A549 (cell line): ENCODE data around the gene ATP13A3. TPM values are rescaled to one million over a fixed set of nuclear protein-coding genes. Genes with fewer than 3 reads are reported as not detected.

Experiments used
- ATAC-seq, 2 experiments: fragments of 200-7000 bp in 1 of 2; fragments of >200 bp in 1 of 2; cut with Nextera tagmentation in 1 of 2; cut with Tn5 transposase in 1 of 2; 3 replicates each; pipeline versions ENCODE4 v1.8.0 to v1.9.1; 2018 to 2020; ENCODE audit warnings: mild to moderate bottlenecking in 1 of 2, moderate library complexity in 1 of 2
- CTCF ChIA-PET: fragments of 300-600 bp; sonication (Branson Sonifier 250); formaldehyde crosslinking; extraction: SDS; loops from one replicate; lab custom pipeline; 2021; ENCODE audit warnings: antibody characterized with exemption, inconsistent platforms; lab: Yijun Ruan, JAX
- POLR2A ChIA-PET: fragments of 350-600 bp; formaldehyde crosslinking; extraction: SDS; loops from one replicate; lab custom pipeline; 2021; ENCODE audit warnings: antibody characterized with exemption, inconsistent platforms; lab: Yijun Ruan, JAX
- DNase-seq, 2 experiments: peaks; one replicate each; pipeline versions ENCODE4 v3.0.0 to v3.0.0-alpha.2; 2011 to 2016; ENCODE audit warnings: low read depth in 1 of 2, low spot score in 1 of 2
- FAIRE-seq: peaks from 2 replicates; lab custom pipeline; 2011; peaks lifted over from hg19 to GRCh38; lab: Jason Lieb, UNC
- H3K27ac ChIP-seq, 2 experiments: fragments of >200 bp; sonication (Bioruptor Twin); formaldehyde crosslinking; 3 replicates each; pipeline ENCODE4 v1.5.1; 2016 to 2017
- H3K4me1 ChIP-seq: fragments of >200 bp; sonication (Bioruptor Twin); formaldehyde crosslinking; 3 replicates; pipeline ENCODE4 v1.6.1; 2016
- H3K4me2 ChIP-seq: fragments of >200 bp; sonication (Bioruptor Twin); formaldehyde crosslinking; 3 replicates; pipeline ENCODE4 v1.6.1; 2016
- H3K4me3 ChIP-seq: fragments of >200 bp; sonication (Bioruptor Twin); formaldehyde crosslinking; 3 replicates; pipeline ENCODE4 v1.5.1; 2016
- H3K9me3 ChIP-seq: fragments of >200 bp; sonication (Bioruptor Twin); formaldehyde crosslinking; 3 replicates; pipeline ENCODE4 v1.6.1; 2016
- CHD4 ChIP-seq: fragments of 200-600 bp; sonication (generic); IDR thresholded peaks from 2 replicates; pipeline ENCODE4 v1.6.1; 2016; ENCODE audit warnings: antibody characterized with exemption, mild to moderate bottlenecking, borderline replicate concordance
- EHMT2 ChIP-seq: fragments of 200-600 bp; sonication (generic); IDR thresholded peaks from 2 replicates; pipeline ENCODE4 v1.6.1; 2016; ENCODE audit warnings: antibody characterized with exemption, low read depth, mild to moderate bottlenecking, moderate library complexity
- FOXS1 ChIP-seq: fragments of 250-450 bp; sonication (Bioruptor Pico); IDR thresholded peaks from 2 replicates; pipeline ENCODE4 v1.5.0; 2020; ENCODE audit warnings: mild to moderate bottlenecking, moderate library complexity
- HDAC2 ChIP-seq: fragments of 200-600 bp; sonication (generic); IDR thresholded peaks from 2 replicates; pipeline ENCODE4 v1.6.1; 2016
- JUN ChIP-seq, 2 experiments: fragments of >200 bp; sonication (Bioruptor Twin); formaldehyde crosslinking; IDR thresholded peaks; 2 replicates in 1 of 2; 3 replicates in 1 of 2; pipeline ENCODE4 v1.6.1; 2016 to 2017
- MAZ ChIP-seq: fragments of 150-350 bp; IDR thresholded peaks from 2 replicates; pipeline ENCODE4 v1.6.1; 2014; ENCODE audit warnings: antibody characterized with exemption, low read depth, low read length, borderline replicate concordance
- MYC ChIP-seq: IDR thresholded peaks from 2 replicates; pipeline ENCODE4 v1.6.1; 2012; ENCODE audit warnings: mild to moderate bottlenecking, inconsistent platforms, low read length, improper control_type of control experiment, borderline replicate concordance
- NPAS2 ChIP-seq: fragments of 250-450 bp; sonication (Bioruptor Pico); IDR thresholded peaks from 2 replicates; pipeline ENCODE4 v1.8.0; 2022; ENCODE audit warnings: mild to moderate bottlenecking, moderate library complexity, borderline replicate concordance
- POLR2A ChIP-seq: IDR thresholded peaks from 2 replicates; pipeline ENCODE4 v1.6.1; 2012; ENCODE audit warnings: mild to moderate bottlenecking, low read length
- RAD21 ChIP-seq, 2 experiments: fragments of >200 bp in 1 of 2; sonication (Bioruptor Twin) in 1 of 2; formaldehyde crosslinking in 1 of 2; IDR thresholded peaks in 1 of 2; conservative IDR thresholded peaks in 1 of 2; 2 replicates in 1 of 2; 3 replicates in 1 of 2; pipeline ENCODE4 v1.6.1; 2012 to 2018; ENCODE audit warnings: inconsistent platforms in 1 of 2
- RFX5 ChIP-seq: fragments of 450-650 bp; IDR thresholded peaks from 2 replicates; pipeline ENCODE4 v1.7.1; 2014; ENCODE audit warnings: antibody characterized with exemption, mild to moderate bottlenecking, moderate library complexity
- RNF2 ChIP-seq: fragments of 200-600 bp; sonication (generic); IDR thresholded peaks from 2 replicates; pipeline ENCODE4 v1.6.1; 2016; ENCODE audit warnings: low read depth, mild to moderate bottlenecking, antibody characterized with exemption, moderate library complexity, borderline replicate concordance
- SMC3 ChIP-seq: fragments of >200 bp; sonication (Bioruptor Twin); formaldehyde crosslinking; IDR thresholded peaks from 3 replicates; pipeline ENCODE4 v1.6.1; 2018; ENCODE audit warnings: inconsistent platforms
- SREBF2 ChIP-seq: fragments of 450-650 bp; IDR thresholded peaks from 2 replicates; pipeline ENCODE4 v1.6.1; 2014; ENCODE audit warnings: mild to moderate bottlenecking, moderate library complexity
- ZNF302 ChIP-seq: fragments of 250-450 bp; sonication (Bioruptor Pico); IDR thresholded peaks from 2 replicates; pipeline ENCODE4 v1.9.0; 2021; ENCODE audit warnings: inconsistent platforms, mild to moderate bottlenecking, moderate library complexity
- WGBS: methylation state at CpG from one replicate; pipeline ENCODE4 v1.1.6; 2017; ENCODE audit errors: missing lambda C conversion rate; 5-methylcytosine and 5-hydroxymethylcytosine counted together
- polyA plus RNA-seq, 4 experiments: library from polyadenylated mRNA; depleted of rRNA in 3 of 4; stranded (reverse); fragments of >200 nt; fragmentation: RNase III in 1 of 4; extraction: RNeasy Plus Mini Kit Qiagen cat#74134 plus additional on column Dnase treatment in 1 of 4; gene quantifications; 2 replicates in 3 of 4; 3 replicates in 1 of 4; pipeline ENCODE4 v1.2.3, GENCODE V29; 2011 to 2017
- TF ChIP-seq, protein P1 (sequence below): IDR thresholded peaks from 2 replicates; pipeline ENCODE4 v1.6.1; 2012
- TF ChIP-seq, protein P2 (sequence below): fragments of 250-450 bp; sonication (Bioruptor Pico); IDR thresholded peaks from 2 replicates; pipeline ENCODE4 v1.5.0; 2020; ENCODE audit warnings: low read depth, mild to moderate bottlenecking, moderate library complexity
- TF ChIP-seq, protein P3 (sequence below): IDR thresholded peaks from 2 replicates; pipeline ENCODE4 v1.6.1; 2012
- TF ChIP-seq, protein P4 (sequence below): fragments of >200 bp; sonication (Bioruptor Twin); formaldehyde crosslinking; IDR thresholded peaks from 3 replicates; pipeline ENCODE4 v1.6.1; 2016
- TF ChIP-seq, protein P5 (sequence below): fragments of 150-350 bp; IDR thresholded peaks from 2 replicates; pipeline ENCODE4 v1.6.1; 2014; ENCODE audit warnings: low read depth, mild to moderate bottlenecking, low read length
- TF ChIP-seq, protein P6 (sequence below): IDR thresholded peaks from 2 replicates; pipeline ENCODE4 v1.6.1; 2012; ENCODE audit warnings: low read depth, borderline replicate concordance

ATP13A3 gene
- polyA plus RNA-seq, 2 of the 4 experiments (the other 2 are of a cell fraction): 63.6 to 102 TPM

DNA sequence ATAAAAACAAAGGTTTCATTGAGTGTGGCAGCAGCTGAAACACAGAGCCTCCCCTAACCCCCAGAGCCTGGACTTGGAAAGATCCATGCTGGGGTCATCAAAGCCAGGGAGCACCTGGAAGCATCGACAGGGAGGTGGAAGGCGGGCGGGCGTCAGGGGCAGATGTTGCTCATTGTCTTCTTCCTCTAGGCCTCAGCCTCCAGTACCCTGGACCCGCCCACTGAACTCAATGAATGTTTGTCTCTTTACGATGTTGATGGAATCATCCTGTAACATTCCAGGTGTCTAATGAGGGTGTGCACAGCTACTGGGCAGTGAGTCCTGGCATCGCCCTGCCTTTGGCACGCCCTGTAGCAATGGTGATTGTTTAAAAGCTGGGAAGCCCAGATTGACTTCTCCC lies 97.5 kb downstream of the ATP13A3 start:
- POLR2A ChIA-PET: no interaction called here
- WGBS: 87% methylated on average over 8 of the region's 8 CpGs
- Histone ChIP-seq H3K4me2 (no peak overlapping the region), H3K27ac (no peak overlapping the region), H3K9me3 (peaks cover 14% of the 10 kb centered on the region; the same call in 1 of the 3 replicates), H3K4me1 (peaks cover 7% of the 10 kb centered on the region; the same call in 1 of the 3 replicates), H3K4me3 (no peak overlapping the region)
- ATAC-seq (no peak), FAIRE-seq (no peak), DNase-seq (no peak)
- CTCF ChIA-PET: interaction anchor here (0.7 to 2.5 kb wide), 2 partner anchors 9 to 45 kb away, joined by 3 to 9 read pairs; no protein-coding TSS in a partner anchor
- TF ChIP-seq FOXS1: no peak
- TF ChIP-seq EHMT2: no peak
- no peak for TF ChIP-seq JUN (IDR thresholded peaks at IDR 0.05)
- no peak for TF ChIP-seq RNF2
- no peak for TF ChIP-seq SMC3
- TF ChIP-seq, protein P1, sequence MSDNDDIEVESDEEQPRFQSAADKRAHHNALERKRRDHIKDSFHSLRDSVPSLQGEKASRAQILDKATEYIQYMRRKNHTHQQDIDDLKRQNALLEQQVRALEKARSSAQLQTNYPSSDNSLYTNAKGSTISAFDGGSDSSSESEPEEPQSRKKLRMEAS: no peak
- TF ChIP-seq, protein P2, sequence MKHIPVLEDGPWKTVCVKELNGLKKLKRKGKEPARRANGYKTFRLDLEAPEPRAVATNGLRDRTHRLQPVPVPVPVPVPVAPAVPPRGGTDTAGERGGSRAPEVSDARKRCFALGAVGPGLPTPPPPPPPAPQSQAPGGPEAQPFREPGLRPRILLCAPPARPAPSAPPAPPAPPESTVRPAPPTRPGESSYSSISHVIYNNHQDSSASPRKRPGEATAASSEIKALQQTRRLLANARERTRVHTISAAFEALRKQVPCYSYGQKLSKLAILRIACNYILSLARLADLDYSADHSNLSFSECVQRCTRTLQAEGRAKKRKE (CRISPR knock-in tag): no peak
- TF ChIP-seq, protein P3, sequence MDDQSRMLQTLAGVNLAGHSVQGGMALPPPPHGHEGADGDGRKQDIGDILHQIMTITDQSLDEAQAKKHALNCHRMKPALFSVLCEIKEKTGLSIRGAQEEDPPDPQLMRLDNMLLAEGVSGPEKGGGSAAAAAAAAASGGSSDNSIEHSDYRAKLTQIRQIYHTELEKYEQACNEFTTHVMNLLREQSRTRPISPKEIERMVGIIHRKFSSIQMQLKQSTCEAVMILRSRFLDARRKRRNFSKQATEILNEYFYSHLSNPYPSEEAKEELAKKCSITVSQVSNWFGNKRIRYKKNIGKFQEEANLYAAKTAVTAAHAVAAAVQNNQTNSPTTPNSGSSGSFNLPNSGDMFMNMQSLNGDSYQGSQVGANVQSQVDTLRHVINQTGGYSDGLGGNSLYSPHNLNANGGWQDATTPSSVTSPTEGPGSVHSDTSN: no peak
- TF ChIP-seq HDAC2: no peak
- no peak for TF ChIP-seq MYC
- TF ChIP-seq POLR2A: no peak
- no peak for TF ChIP-seq RAD21 (conservative IDR thresholded peaks at IDR 0.05 in 1 of 2, IDR thresholded peaks at IDR 0.05 in 1 of 2)
- TF ChIP-seq NPAS2 (CRISPR knock-in tag): no peak
- no peak for TF ChIP-seq CHD4

DNA sequence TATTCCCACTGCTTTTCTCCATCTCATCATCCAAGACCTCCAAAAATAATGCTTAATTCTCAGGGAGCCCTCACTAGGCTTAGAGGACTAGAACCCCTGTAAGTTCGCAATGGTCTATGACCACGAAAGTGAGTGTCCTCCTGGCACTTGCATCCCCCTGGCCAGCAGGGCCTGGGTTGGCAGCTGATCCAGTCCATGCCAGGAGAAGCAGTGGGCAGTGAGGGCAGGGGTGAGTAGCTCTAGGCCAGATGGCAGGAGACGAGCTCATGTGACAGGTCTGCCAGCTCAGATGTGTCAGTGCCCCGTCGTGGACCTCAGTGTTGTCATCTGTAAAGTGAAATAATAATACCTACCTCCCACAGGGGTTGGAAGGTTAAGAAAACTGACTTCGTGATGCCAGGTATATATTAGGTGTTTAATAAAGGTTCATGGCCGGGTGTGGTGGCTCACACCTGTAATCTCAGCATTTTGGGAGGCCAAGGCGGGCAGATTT lies 98.8 kb downstream of the ATP13A3 start:
- POLR2A ChIA-PET: no interaction called here

More for the DNA sequence above, 98.8 kb downstream of the ATP13A3 start:
- no peak for DNase-seq
- no peak for ATAC-seq
- H3K27ac ChIP-seq: no peak overlapping the region
- CTCF ChIA-PET: interaction anchor here (2.5 kb wide), 1 partner anchor 44 kb away, joined by 9 read pairs; no protein-coding TSS in a partner anchor
- no peak for FAIRE-seq
- TF ChIP-seq SMC3: no peak
- no peak for TF ChIP-seq ZNF302 (CRISPR knock-in tag)
- TF ChIP-seq, protein P4, sequence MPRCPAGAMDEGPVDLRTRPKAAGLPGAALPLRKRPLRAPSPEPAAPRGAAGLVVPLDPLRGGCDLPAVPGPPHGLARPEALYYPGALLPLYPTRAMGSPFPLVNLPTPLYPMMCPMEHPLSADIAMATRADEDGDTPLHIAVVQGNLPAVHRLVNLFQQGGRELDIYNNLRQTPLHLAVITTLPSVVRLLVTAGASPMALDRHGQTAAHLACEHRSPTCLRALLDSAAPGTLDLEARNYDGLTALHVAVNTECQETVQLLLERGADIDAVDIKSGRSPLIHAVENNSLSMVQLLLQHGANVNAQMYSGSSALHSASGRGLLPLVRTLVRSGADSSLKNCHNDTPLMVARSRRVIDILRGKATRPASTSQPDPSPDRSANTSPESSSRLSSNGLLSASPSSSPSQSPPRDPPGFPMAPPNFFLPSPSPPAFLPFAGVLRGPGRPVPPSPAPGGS: no peak
- TF ChIP-seq HDAC2: no peak
- TF ChIP-seq MAZ: no peak
- TF ChIP-seq RFX5: no peak
- TF ChIP-seq SREBF2: no peak
- TF ChIP-seq, protein P5, sequence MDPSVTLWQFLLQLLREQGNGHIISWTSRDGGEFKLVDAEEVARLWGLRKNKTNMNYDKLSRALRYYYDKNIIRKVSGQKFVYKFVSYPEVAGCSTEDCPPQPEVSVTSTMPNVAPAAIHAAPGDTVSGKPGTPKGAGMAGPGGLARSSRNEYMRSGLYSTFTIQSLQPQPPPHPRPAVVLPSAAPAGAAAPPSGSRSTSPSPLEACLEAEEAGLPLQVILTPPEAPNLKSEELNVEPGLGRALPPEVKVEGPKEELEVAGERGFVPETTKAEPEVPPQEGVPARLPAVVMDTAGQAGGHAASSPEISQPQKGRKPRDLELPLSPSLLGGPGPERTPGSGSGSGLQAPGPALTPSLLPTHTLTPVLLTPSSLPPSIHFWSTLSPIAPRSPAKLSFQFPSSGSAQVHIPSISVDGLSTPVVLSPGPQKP: no peak
- TF ChIP-seq, protein P6, sequence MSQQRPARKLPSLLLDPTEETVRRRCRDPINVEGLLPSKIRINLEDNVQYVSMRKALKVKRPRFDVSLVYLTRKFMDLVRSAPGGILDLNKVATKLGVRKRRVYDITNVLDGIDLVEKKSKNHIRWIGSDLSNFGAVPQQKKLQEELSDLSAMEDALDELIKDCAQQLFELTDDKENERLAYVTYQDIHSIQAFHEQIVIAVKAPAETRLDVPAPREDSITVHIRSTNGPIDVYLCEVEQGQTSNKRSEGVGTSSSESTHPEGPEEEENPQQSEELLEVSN: no peak
- TF ChIP-seq, all 56 proteins: peak for 0
- no peak overlapping the region for H3K4me2 ChIP-seq
- peaks cover 14% of the 10 kb centered on the region; the same call in 1 of the 3 replicates for H3K9me3 ChIP-seq
- WGBS: 84% methylated on average over 7 of the region's 8 CpGs
- H3K4me3 ChIP-seq: no peak overlapping the region
- H3K4me1 ChIP-seq: peaks cover 7% of the 10 kb centered on the region; the same call in 1 of the 3 replicates
